Body of pancreas (tissue), 4 donors: ENCODE data around the gene MBD6. TPM values are rescaled to one million over a fixed set of nuclear protein-coding genes. Genes with fewer than 3 reads are reported as not detected.

Experiments
- ATAC-seq: fragments of 150-250 bp; one replicate; pipeline ENCODE4 v1.9.1; 2016
- DNase-seq, 4 donors: peaks; one replicate each; pipeline ENCODE4 v3.0.0-alpha.2; 2019
- H3K27ac ChIP-seq, 4 donors: fragments of 200-600 bp; sonication (generic); 1 replicate in 3 of 4; 2 replicates in 1 of 4; pipeline versions ENCODE4 v1.5.1 to v1.6.1; 2016 to 2019; ENCODE audit warnings: mild to moderate bottlenecking in 1 of 4, mixed read lengths in 1 of 4, moderate library complexity in 1 of 4
- H3K27me3 ChIP-seq, 2 donors: fragments of 200-600 bp; sonication (generic); one replicate each; pipeline ENCODE4 v1.6.0; 2016; ENCODE audit warnings: mild to moderate bottlenecking in 1 of 2
- H3K36me3 ChIP-seq, 2 donors: fragments of 200-600 bp; sonication (generic); replicated peaks in 1 of 2; 2 replicates each; pipeline ENCODE4 v1.5.1; 2016; ENCODE audit warnings: low read depth in 2 of 2; ENCODE audit not compliant: insufficient read depth in 1 of 2
- H3K4me1 ChIP-seq: fragments of 200-600 bp; sonication (generic); one replicate; pipeline ENCODE4 v1.6.0; 2016
- H3K4me3 ChIP-seq, 2 donors: fragments of 200-600 bp; sonication (generic); 1 replicate in 1 of 2; 2 replicates in 1 of 2; pipeline ENCODE4 v1.5.1; 2016 to 2019
- H3K9me3 ChIP-seq, 3 donors: fragments of 200-600 bp; sonication (generic); 1 replicate in 2 of 3; 2 replicates in 1 of 3; pipeline ENCODE4 v1.5.1; 2016
- POLR2A ChIP-seq, 3 donors: fragments of 450-650 bp; IDR thresholded peaks; one replicate each; pipeline ENCODE4 v1.6.1; 2016; ENCODE audit warnings: antibody characterized with exemption in 3 of 3, mild to moderate bottlenecking in 2 of 3
- WGBS, 2 donors: methylation state at CpG; one replicate each; pipeline ENCODE4 v1.1.5; 2017; 5-methylcytosine and 5-hydroxymethylcytosine counted together
- intact Hi-C: fragments of 100-400 bp; cut with DNase I; formaldehyde crosslinking; loops from one replicate; pipeline ENCODE4 v1.15.1; 2023
- total RNA-seq, 2 donors: library from RNA; depleted of rRNA; stranded (reverse); fragments of >200 nt; gene quantifications; one replicate each; pipeline ENCODE4 v1.1.0, GENCODE V29; 2016
- TF ChIP-seq, protein P1 (sequence below), 7 experiments: fragments of 450-650 bp in 4 of 7; fragments of 200-600 bp in 3 of 7; sonication (generic) in 3 of 7; IDR thresholded peaks; one replicate each; pipeline ENCODE4 v1.5.1; 2016 to 2019; ENCODE audit warnings: antibody characterized with exemption in 7 of 7

MBD6 gene
- total RNA-seq, 2 donors from 2014 or later, result 22.7 to 30.6 TPM

GRCh38 chr12:57528176-57528575 is 5.6 kb downstream of the MBD6 start:
- peaks cover 10 to 39% of the 10 kb centered on the region in 2 donors for H3K36me3 ChIP-seq
- TF ChIP-seq POLR2A (IDR thresholded peaks at IDR 0.05), result no peak
- TF ChIP-seq, protein P1, sequence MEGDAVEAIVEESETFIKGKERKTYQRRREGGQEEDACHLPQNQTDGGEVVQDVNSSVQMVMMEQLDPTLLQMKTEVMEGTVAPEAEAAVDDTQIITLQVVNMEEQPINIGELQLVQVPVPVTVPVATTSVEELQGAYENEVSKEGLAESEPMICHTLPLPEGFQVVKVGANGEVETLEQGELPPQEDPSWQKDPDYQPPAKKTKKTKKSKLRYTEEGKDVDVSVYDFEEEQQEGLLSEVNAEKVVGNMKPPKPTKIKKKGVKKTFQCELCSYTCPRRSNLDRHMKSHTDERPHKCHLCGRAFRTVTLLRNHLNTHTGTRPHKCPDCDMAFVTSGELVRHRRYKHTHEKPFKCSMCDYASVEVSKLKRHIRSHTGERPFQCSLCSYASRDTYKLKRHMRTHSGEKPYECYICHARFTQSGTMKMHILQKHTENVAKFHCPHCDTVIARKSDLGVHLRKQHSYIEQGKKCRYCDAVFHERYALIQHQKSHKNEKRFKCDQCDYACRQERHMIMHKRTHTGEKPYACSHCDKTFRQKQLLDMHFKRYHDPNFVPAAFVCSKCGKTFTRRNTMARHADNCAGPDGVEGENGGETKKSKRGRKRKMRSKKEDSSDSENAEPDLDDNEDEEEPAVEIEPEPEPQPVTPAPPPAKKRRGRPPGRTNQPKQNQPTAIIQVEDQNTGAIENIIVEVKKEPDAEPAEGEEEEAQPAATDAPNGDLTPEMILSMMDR (IDR thresholded peaks at IDR 0.05), result no peak

DNA sequence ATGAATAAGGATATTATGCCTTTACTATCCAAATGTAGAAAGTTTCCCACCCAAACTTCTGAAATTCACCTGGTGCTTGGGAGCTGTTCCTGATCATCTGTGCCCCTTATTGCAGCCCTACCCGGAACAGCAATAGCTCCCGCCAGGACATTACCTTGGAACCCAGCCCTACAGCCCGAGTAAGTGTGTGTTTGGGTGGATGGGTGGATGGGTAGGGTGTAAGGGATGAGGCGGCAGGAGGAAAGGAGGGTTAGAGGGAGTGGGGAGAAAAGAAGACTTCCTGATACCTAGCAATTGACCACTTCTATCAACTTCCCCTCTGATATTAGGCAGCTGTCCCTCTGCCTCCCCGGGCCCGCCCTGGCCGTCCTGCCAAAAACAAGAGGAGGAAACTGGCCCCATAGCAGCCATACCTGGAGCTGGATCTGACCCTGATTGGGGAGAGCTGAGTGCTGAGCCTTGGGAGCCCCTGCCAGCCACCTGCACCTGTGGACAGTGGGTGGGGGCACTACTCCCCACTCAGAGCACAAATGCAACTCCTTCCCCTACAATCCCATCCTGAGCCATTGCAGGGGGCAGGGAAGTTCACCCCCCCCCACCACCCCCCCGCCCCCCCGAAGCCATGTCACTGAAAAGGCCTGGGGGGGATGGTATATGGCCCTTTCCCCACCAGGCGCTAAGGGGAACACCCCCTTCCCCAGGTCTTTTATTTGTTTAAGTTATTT is 6.4 kb downstream of the MBD6 start:
- Histone ChIP-seq H3K36me3 (peaks cover 14 to 44% of the 10 kb centered on the region in 2 donors), H3K4me1 (peaks cover 20% of the 10 kb centered on the region), H3K27ac (no peak overlapping the region), H3K9me3 (no peaks in the 10 kb centered on the region), H3K4me3 (no peak overlapping the region), H3K27me3 (no peaks in the 10 kb centered on the region)
- intact Hi-C loops, result no loop called here
- ATAC-seq (no peak), DNase-seq (no peak)
- TF ChIP-seq, protein P1 (IDR thresholded peaks at IDR 0.05), result no peak
- TF ChIP-seq POLR2A (IDR thresholded peaks at IDR 0.05), result no peak
- WGBS, 2 donors, result 66 to 75% methylated on average over 9 to 10 of the region's 10 CpGs

More at GRCh38 chr12:57528176-57528575, 5.6 kb downstream of the MBD6 start:
- Histone ChIP-seq H3K9me3 (no peaks in the 10 kb centered on the region), H3K4me3 (no peak overlapping the region), H3K27ac (no peak overlapping the region), H3K4me1 (peaks cover 27% of the 10 kb centered on the region), H3K27me3 (no peaks in the 10 kb centered on the region)
- 90 to 91% methylated on average over 6 to 12 of the region's 12 CpGs for WGBS, 2 donors
- intact Hi-C loops, result no loop called here
- DNase-seq (no peak), ATAC-seq (no peak)

DNA sequence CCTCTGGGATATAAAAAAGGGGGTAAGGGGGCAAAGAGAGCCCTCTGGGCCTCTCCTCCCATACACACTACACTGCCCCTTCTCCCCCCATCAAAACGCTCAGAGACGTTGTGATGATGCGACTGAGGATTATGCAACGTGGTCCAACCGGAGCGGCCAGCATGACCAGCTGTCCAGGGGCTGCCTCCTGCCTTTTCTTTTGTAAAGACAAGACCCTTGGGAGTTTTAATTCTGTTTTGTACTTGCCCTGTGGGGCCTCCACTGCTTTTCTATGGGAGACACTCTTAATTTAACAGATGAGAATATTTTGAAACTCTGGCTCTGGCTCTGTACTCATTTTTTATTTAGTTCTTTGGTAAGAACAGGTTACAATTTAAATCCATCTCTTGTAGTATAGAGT is 7.2 kb downstream of the MBD6 start:
- ATAC-seq, result no peak
- Histone ChIP-seq H3K4me1 (peaks cover 12% of the 10 kb centered on the region), H3K27me3 (no peaks in the 10 kb centered on the region), H3K36me3 (peaks cover 16 to 47% of the 10 kb centered on the region in 2 donors), H3K4me3 (no peak overlapping the region), H3K27ac (no peak overlapping the region), H3K9me3 (no peaks in the 10 kb centered on the region)
- no peak for DNase-seq
- intact Hi-C loops, result no loop called here
- TF ChIP-seq POLR2A (IDR thresholded peaks at IDR 0.05), result no peak
- TF ChIP-seq, protein P1 (IDR thresholded peaks at IDR 0.05), result no peak
- 79 to 80% methylated on average over 6 of the region's 6 CpGs for WGBS, 2 donors

GRCh38 chr12:57530396-57531142 is 7.9 kb downstream of the MBD6 start:
- intact Hi-C loops, result no loop called here
- no peak for TF ChIP-seq POLR2A (IDR thresholded peaks at IDR 0.05)
- TF ChIP-seq, protein P1 (IDR thresholded peaks at IDR 0.05), result no peak
- H3K4me3 ChIP-seq, result no peak overlapping the region
- H3K9me3 ChIP-seq, result no peaks in the 10 kb centered on the region
- peaks cover 16 to 48% of the 10 kb centered on the region in 2 donors for H3K36me3 ChIP-seq
- peaks cover 5% of the 10 kb centered on the region for H3K4me1 ChIP-seq
- no peak overlapping the region for H3K27ac ChIP-seq
- 76 to 82% methylated on average over 5 of the region's 5 CpGs for WGBS, 2 donors
- no peak for ATAC-seq
- no peaks in the 10 kb centered on the region for H3K27me3 ChIP-seq
- no peak for DNase-seq
